ACHN (cell line): ENCODE results near the gene PTPN6.
A peak's percentile ranks its signal among the peaks of the same experiment; 100 is the strongest.

ENCODE experiments used
- DNase-seq: peaks from one replicate; pipeline ENCODE4 v3.0.0-alpha.2; 2015
- in situ Hi-C: cut with HindIII; loops from 2 replicates; pipeline ENCODE4 v1.10.0; 2017; ENCODE audit warnings: low sequenced_read_pairs, low pct_ligation_motif_present, low pct_unique_long_range_greater_than_20kb

PTPN6 gene

DNA sequence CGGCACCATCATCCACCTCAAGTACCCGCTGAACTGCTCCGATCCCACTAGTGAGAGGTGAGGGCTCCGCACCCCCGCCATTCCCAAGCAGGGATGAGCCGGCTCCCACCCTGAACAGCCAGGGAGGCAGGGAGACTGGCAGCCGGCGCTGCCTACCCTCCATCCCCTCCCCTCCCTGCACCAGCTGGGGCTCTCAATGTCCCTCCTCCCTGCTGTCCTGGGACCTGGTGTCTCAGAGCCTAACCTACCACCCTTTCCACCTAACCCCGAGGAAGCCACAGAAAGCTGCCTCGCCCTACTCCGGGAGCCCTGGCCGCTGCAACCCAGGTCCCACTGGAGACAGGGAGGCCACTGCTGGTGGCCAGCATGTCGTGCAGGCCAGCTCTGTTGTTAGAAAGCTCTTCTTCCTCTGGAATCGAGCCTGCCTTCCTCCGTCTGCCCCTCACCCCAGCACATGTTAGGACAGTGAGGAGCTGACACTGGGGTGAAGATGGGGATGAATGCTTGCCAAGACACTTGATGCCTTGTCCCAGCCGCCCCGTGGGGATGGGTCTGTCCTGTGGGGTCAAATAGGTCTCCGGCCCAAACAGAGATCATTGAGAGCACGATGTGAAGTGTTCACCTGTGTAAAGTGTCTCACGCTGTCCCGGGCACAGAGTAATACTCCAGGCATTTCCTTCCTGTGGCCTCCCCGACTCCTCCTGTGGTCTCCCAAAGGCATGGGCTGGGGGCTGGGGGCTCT lies 1.1 kb downstream of the PTPN6 start:
- no peak for DNase-seq
- in situ Hi-C loops, result no loop called here

DNA sequence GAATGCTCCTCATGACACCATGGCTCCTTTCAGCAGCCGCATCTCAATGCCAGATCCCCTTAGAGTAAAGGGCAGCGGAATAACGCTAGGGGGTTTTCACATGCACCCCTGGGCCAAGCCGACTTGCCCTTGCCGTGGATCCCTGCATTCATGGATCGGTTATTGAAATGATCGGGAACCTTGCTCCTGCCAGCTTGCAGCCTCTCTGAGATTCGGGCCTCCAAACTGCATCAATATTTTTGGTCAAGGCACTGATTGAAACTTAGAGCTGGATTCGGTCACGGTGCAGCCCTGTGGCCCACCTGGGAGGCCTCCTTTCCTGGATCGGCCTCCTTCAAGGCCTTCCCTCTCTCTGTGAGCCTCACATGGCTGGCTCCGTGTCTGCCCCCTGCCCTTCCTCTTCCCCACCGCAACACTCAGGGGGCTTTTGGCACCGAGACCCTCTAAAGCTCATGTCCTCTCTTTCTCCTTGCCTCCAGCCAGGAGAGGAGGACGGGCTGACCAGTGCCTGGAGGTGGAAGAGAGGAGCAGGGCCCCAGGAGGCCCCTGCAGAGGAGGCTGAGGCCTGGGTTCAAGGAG lies 1.8 kb downstream of the PTPN6 start:
- in situ Hi-C loops, result no loop called here
- no peak for DNase-seq

DNA sequence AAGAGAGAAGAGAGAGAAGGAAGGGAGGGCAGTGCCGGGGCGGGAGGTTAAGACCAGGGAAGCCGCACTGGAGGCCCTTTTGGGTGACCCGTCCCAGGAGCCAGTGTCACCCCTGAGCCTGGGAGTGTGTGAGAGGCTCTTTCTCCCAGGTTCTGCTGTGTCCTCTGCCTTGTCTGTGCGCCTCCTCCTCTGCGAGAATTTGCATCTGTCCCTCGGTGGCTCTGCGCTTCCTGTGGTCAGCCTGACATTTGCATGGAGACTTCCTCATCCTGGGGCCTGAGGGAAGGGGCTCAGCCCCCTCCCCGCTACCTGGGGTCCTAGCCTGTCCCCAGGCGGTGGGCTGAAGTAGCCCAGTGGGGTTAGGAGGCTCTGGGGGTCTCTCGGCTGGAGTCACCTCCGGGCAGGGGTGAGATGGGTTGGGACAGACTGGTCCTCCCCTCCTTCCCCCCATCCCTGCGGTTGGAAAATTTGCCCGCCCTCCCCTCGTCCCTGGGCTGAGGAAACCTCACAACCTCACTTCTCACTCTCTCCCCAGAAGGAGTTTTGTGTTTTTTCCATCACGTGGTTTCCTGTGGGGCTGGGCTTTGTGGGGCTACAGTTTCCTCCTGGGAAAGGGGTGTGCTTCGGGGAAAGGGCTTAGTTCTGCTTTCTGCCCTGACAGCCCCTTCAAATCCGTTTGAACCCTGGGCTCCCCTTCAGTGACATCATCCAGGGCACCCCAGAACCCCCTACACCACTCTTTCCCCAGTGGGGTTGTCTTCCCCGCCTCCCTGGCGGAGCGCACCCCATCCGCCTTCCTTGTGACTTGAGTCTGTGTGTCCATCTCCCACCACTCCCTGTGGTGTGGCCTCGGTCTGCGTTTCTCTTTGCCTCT lies 2.5 kb downstream of the PTPN6 start:
- no peak for DNase-seq
- in situ Hi-C loops, result no loop called here

DNA sequence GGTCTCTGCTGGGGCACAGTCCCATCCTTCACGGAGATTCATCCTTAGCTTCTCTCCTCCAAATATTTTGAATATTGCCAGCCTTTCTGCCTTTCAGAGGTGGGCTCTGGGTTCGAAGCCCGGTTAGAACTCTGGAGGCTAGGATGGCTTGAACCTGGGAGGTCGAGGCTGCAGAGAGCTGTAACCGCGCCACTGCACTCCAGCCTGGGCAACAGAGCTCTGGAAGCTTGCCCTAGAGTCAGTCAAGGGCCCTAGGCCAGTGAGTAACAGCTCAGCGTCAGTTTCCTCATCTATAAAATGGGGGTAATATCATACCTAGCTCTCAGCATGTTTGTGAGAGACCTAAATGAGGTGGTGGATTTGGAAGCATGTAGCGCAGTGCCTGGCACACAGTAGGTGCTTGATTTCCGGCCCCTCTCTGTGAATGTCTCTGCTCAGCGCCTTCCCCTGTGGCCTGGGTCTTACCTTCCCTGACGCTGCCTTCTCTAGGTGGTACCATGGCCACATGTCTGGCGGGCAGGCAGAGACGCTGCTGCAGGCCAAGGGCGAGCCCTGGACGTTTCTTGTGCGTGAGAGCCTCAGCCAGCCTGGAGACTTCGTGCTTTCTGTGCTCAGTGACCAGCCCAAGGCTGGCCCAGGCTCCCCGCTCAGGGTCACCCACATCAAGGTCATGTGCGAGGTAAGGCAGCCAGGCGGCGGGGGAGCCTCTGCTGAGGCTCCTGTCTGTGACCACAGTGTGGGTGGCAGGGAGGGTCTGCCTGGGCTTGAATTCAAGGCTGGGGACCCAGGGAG lies 3.4 kb downstream of the PTPN6 start:
- DNase-seq, result no peak
- in situ Hi-C loops, result no loop called here

DNA sequence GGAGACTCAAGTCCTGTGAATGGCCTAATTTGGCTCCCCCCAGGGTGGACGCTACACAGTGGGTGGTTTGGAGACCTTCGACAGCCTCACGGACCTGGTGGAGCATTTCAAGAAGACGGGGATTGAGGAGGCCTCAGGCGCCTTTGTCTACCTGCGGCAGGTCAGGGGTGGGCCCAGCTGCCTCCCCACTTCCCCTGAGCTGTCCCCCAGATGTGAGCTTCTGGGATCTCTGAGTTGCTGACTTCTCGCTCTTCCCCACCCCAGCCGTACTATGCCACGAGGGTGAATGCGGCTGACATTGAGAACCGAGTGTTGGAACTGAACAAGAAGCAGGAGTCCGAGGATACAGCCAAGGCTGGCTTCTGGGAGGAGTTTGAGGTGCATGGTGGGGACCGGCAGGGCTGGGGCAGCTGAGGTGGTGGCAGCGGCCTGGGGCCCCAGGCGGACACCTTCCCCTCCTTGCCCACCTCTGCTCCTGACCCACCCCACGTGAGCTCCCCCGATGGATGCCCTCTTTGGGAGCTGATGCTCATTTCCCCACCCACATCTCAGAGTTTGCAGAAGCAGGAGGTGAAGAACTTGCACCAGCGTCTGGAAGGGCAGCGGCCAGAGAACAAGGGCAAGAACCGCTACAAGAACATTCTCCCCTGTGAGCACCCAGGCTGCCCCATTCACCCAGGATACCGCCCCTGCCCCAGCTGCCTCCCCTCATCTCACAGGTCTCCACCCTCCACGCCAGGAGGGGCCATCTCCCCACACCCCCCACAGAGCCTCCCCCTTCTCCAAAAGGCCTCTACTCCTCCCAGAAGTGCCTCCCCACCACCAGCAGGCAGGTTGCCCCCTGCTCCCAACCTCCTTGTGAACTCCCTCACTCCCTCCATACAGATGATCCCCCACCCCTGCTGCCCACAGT lies 4.2 kb downstream of the PTPN6 start:
- no peak for DNase-seq

DNA sequence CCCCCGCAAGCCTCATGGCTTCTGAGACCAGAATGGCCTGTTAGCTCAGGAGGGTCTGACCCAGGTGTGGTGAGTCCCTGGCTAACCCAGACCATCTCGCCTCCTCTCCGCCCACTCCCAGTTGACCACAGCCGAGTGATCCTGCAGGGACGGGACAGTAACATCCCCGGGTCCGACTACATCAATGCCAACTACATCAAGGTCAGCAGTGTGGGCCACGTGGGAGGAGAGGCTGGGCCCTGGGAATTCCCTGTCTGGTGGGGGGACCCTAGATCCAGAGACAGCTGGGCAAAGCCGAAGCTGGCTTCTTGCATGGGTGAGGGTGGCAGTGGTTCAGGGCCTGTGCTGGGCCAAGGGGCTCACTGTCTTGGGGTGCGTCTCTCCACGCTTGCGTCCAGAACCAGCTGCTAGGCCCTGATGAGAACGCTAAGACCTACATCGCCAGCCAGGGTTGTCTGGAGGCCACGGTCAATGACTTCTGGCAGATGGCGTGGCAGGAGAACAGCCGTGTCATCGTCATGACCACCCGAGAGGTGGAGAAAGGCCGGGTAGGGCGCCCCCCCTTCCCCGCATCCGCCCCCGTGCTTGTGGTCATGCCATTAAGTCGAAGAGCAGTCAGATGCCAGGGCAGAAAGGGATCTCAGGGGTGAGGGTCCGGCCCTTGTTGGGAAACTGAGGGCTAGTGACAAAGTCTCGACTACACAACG lies 5.0 kb downstream of the PTPN6 start:
- in situ Hi-C loops, result no loop called here

More for the DNA sequence above, 4.2 kb downstream of the PTPN6 start:
- in situ Hi-C loops, result no loop called here

DNA sequence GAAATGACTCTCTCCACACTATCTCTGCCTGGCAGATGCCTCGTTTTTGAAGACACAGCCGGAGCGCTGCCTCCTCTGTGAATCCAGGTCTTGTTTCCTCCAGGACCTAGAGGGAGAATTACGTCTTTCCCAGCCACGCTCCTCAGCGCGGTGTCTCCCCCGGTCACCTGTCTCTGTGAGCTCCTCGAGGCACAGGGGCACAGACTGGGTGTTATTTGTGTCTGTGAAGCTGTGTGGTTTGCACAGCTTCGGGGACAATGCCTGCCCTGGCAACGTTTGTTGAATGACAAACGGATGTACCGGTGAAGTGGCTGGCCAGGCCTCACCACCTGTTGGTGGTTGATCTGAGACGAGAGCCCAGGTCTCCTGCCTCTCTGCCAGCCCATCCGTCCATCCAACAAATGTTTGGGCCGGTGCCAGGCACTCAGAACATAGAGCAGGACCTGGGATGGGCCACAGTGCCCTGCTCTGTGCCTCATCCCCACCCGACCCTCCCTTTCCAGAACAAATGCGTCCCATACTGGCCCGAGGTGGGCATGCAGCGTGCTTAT lies 6.1 kb downstream of the PTPN6 start:
- in situ Hi-C loops, result no loop called here
- DNase-seq, result no peak

More for the DNA sequence above, 5.0 kb downstream of the PTPN6 start:
- DNase-seq, result no peak

DNA sequence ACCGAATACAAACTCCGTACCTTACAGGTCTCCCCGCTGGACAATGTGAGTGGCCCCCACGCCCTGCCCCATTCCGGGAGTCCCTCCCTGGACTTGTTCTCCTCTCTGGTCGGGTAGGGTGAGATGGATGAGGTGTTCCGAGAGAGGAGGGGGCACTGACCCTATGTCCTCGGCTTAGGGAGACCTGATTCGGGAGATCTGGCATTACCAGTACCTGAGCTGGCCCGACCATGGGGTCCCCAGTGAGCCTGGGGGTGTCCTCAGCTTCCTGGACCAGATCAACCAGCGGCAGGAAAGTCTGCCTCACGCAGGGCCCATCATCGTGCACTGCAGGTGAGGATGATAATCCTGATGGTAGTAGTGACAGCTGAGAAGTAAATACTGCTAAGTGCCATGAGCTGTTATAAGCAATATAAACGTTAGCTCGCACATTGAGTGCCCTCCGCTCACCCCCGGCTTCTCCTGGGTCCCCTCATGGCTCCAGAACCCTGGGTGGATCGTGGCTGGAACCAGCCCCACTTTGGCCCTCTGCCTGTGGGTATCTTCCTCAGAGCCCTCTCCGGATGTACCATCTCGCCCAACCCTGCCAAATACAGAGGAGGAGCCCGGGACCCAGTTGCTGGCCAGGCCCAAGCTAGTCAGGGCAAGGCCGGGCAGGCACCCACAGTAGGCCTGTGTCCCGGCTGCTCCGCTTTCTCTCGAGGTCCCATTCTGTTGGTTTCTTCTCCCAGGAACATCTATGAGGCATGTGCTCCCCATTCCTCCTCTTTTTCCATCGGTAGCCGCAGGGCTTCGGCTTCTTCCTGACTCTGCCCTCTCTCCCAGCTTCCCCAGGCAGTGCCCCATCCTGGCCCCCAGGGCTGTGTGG lies 6.8 kb downstream of the PTPN6 start:
- in situ Hi-C loops, result no loop called here
- DNase-seq, result no peak

DNA sequence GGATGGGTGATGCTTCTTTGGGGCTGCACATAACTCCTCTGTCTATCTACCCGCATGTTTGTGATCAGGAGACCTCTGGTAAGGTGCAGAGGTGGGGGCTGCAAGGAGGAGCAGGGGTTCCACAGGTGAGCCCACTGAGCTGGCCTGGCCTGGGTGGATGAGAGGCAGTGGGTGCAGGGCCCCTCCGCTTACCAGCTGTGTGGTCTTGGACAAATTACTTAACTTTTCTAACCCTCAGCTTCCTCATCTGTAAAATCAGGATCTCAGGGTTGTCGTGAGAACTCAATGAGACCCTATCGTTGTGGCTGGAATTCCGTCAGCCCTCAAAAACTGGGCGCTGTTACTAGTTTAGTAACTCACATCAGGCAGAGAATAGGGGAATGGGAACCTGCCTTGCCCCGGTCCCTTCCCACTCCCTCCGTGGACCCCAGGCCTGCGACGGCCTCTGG lies 7.5 kb downstream of the PTPN6 start:
- no peak for DNase-seq
- in situ Hi-C loops, result no loop called here

DNA sequence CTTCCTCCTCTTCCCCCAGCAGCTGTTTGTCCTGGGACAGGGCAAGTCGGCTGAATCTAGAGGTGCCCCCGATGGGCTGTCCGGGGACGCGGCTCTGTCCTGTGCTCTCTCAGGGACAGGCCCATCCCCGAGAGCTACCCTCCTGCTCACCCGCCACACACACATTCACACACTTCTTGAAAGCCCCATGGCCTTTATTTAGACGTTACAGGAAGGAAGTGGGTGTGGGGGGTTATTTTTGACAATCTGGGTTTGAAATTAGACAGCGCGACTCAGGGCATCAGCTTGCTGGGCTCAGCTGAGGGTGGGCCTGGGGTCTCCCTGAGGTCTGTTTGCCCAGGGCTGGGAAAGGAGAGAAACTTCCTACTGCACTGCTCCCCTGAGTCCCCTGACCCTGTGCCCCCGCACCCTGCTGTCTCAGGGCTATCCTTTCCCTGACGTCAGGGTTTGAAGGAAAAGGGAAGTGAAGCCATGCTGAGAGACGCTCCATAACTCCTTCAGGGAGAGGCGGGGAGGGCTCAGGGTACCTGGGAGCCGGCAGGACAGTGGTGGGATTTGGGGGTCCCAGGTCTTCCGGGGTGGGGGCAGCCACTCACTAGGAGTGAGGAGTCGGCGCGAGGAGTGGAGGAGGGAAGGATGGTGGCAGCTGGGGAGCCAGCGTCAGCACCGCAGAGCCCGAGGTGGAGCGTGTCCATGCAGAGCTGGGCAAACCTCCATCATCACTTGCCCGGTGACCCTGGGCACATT lies 8.1 kb downstream of the PTPN6 start:
- in situ Hi-C loops, result no loop called here
- DNase-seq, result no peak

DNA sequence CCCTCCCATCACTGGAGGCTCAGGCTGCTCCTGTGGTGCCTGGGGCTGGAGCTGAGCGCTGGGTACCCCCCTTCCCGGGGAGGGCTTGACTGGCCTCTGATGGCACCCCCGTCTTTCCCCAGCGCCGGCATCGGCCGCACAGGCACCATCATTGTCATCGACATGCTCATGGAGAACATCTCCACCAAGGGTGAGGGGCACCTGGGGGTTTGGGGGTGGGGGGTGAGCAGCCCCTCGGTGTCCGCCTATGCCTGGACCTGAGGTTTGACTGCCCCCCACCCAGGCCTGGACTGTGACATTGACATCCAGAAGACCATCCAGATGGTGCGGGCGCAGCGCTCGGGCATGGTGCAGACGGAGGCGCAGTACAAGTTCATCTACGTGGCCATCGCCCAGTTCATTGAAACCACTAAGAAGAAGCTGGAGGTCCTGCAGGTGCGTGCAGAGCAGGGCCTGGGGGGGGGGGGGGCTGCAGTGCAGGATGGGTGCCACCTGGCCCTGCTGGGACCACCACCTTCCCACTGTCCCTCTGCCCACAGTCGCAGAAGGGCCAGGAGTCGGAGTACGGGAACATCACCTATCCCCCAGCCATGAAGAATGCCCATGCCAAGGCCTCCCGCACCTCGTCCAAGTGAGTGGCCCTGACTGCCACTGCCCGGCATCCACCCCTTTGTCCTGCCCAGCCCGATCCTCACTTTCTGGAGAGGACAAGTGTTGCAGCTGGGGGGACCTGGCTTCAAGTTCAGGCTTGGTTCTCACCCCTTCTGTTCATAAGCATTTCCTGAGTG lies 8.8 kb downstream of the PTPN6 start:
- in situ Hi-C loops, result no loop called here
- no peak for DNase-seq

DNA sequence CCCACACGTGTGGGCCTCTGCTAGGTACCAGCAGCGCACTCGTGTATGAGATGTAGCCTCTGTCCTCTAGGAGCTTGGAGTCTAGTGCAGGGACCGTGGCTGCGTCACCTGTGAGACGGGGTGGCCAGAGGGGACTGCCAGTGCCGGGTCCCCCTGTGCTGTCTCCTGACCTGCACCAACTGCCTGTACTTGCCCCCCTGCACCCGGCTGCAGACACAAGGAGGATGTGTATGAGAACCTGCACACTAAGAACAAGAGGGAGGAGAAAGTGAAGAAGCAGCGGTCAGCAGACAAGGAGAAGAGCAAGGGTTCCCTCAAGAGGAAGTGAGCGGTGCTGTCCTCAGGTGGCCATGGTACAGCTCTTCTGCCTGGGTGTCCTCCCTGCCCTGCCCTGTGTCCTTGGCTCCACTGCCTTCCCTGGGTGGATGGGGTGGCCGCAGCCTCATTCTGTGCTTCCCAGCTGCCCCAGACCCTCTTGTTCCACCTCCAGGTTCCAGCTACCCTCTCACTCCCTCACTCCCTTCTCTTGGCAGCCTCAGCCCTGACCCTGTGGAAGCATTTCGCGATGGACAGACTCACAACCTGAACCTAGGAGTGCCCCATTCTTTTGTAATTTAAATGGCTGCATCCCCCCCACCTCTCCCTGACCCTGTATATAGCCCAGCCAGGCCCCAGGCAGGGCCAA lies 9.6 kb downstream of the PTPN6 start:
- in situ Hi-C loops, result no loop called here
- no peak for DNase-seq

DNA sequence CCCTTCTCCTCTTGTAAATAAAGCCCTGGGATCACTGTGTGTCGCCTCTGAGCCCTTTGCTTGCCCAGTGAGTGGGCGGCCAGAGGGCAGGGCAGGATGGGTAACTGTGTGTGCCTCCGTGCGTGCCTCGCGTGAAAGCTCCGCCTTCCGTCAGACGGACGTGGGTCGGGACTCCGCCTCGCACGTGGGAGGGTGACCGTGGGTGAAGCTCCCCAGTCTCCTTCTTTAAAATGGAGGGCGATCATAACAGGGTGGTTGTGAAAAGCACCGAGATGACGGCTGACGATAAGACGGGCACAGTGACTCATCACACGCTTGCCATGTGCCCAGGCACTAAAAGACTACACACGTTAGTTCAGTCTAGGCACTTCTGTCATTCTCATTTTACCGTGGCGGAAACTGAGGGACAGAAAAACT lies 10.1 kb downstream of the PTPN6 start:
- no peak for DNase-seq
- in situ Hi-C loops, result no loop called here

DNA sequence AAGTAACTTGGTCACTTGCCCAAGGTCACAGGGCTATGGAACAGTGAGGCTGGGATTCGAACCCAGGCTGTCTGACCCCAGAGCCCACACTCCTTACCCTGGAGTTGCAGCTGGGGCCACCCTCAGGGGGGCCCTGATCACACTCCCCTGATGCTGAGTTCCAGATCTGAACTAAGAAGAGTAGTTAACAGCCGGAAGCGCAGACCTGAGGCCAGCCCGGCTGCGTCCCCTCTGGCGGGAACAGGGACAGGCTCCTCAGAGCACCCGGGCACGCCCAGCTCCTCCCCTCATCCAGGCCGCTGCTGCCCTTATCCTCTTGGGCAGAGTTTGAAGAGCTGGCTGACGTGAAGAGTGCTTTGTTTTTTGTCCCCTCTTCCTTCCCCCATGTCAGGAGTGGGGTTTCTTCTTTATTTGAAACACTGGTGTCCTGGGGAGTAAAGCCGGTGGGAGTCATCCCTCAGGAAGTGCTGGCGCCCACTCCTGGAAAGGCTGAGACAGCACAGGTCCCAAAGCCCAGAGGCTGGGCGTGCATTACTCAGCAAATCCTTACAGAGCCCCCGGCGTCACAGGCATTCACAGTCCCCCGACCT lies 10.6 kb downstream of the PTPN6 start:
- in situ Hi-C loops, result no loop called here
- DNase-seq, result peak; percentile 67
